Measurements from ENCODE around the gene THTPA. TPM values are rescaled to one million over a fixed set of nuclear protein-coding genes. Genes with fewer than 3 reads are reported as not detected.
A peak's percentile ranks its signal among the peaks of the same experiment; 100 is the strongest.

THTPA gene
- total and polyA plus RNA-seq, 9 of the 15 experiments (the other 6 are each of a cell fraction or from before 2014, with no cell fraction given): 2.4 to 8.7 (median 5.2) TPM

GRCh38 chr14:23570806-23571483 lies 14.9 kb downstream of the THTPA start:
- Histone ChIP-seq H3K27me3 (ENCODE audit: control insufficient read depth in 2 of 2, insufficient read depth in 2 of 2, low read length in 2 of 2) (no peaks in the 10 kb centered on the region), H3K9me1 (ENCODE audit: control insufficient read depth, insufficient read depth, low read length) (no peaks in the 10 kb centered on the region), H3K27ac (ENCODE audit: extremely low read depth, low read depth, low read length) (no peak overlapping the region), H3K79me2 (ENCODE audit: control insufficient read depth, insufficient read depth, low read length) (peaks cover 10% of the 10 kb centered on the region; the same call in 2 of the 3 replicates), H4K20me1 (replicated peaks; ENCODE audit: control insufficient read depth, insufficient read depth, low read length) (no peaks in the 10 kb centered on the region), H3K4me3 (no peak overlapping the region), H3K4me1 (replicated peaks in 1 of 2; ENCODE audit: control insufficient read depth in 2 of 2, insufficient read depth in 2 of 2, low read length in 2 of 2) (peaks cover 12 to 35% of the 10 kb centered on the region in 2 experiments; a peak in 4 of 5 replicates), H3K9ac (ENCODE audit: insufficient read depth in 1 of 2, low read depth in 2 of 2, low read length in 2 of 2) (no peak overlapping the region; a peak in 1 of 4 replicates), H2AFZ (ENCODE audit: low read depth, low read length) (no peak overlapping the region), H3K4me2 (ENCODE audit: insufficient read depth, low read length) (no peak overlapping the region), H3K9me3 (replicated peaks; ENCODE audit: control insufficient read depth, insufficient read depth, low read depth, low read length) (no peaks in the 10 kb centered on the region; the same call in 1 of the 2 replicates), H3K36me3 (ENCODE audit: control insufficient read depth, insufficient read depth, low read length) (peaks cover 4% of the 10 kb centered on the region; the same call in 1 of the 3 replicates)
- intact Hi-C loops (cut with micrococcal nuclease): no loop called here
- BruUV-seq (replicated peaks): no TSS peak
- DNase-seq (ENCODE audit: extremely low read depth in 1 of 4, low spot score in 3 of 4) (no peak), FAIRE-seq (no peak), ATAC-seq (no peak)
- POLR2A ChIA-PET: no interaction called here
- in situ Hi-C loops (cut with MboI): no loop called here
- CTCF ChIA-PET (ENCODE audit: low intra/inter-chr PET ratio): no interaction called here
- 49% methylated on average over 10 of the region's 23 CpGs for WGBS (ENCODE audit: insufficient coverage, low coverage, missing lambda C conversion rate)
- TF ChIP-seq, protein P1, sequence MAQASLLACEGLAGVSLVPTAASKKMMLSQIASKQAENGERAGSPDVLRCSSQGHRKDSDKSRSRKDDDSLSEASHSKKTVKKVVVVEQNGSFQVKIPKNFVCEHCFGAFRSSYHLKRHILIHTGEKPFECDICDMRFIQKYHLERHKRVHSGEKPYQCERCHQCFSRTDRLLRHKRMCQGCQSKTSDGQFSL (CRISPR knock-in tag; IDR thresholded peaks at IDR 0.05): peak; percentile 77; the same call in 1 of the 2 replicates
- TF ChIP-seq, protein P1 (tag; IDR thresholded peaks at IDR 0.05): no peak
- TF ChIP-seq, protein P2, sequence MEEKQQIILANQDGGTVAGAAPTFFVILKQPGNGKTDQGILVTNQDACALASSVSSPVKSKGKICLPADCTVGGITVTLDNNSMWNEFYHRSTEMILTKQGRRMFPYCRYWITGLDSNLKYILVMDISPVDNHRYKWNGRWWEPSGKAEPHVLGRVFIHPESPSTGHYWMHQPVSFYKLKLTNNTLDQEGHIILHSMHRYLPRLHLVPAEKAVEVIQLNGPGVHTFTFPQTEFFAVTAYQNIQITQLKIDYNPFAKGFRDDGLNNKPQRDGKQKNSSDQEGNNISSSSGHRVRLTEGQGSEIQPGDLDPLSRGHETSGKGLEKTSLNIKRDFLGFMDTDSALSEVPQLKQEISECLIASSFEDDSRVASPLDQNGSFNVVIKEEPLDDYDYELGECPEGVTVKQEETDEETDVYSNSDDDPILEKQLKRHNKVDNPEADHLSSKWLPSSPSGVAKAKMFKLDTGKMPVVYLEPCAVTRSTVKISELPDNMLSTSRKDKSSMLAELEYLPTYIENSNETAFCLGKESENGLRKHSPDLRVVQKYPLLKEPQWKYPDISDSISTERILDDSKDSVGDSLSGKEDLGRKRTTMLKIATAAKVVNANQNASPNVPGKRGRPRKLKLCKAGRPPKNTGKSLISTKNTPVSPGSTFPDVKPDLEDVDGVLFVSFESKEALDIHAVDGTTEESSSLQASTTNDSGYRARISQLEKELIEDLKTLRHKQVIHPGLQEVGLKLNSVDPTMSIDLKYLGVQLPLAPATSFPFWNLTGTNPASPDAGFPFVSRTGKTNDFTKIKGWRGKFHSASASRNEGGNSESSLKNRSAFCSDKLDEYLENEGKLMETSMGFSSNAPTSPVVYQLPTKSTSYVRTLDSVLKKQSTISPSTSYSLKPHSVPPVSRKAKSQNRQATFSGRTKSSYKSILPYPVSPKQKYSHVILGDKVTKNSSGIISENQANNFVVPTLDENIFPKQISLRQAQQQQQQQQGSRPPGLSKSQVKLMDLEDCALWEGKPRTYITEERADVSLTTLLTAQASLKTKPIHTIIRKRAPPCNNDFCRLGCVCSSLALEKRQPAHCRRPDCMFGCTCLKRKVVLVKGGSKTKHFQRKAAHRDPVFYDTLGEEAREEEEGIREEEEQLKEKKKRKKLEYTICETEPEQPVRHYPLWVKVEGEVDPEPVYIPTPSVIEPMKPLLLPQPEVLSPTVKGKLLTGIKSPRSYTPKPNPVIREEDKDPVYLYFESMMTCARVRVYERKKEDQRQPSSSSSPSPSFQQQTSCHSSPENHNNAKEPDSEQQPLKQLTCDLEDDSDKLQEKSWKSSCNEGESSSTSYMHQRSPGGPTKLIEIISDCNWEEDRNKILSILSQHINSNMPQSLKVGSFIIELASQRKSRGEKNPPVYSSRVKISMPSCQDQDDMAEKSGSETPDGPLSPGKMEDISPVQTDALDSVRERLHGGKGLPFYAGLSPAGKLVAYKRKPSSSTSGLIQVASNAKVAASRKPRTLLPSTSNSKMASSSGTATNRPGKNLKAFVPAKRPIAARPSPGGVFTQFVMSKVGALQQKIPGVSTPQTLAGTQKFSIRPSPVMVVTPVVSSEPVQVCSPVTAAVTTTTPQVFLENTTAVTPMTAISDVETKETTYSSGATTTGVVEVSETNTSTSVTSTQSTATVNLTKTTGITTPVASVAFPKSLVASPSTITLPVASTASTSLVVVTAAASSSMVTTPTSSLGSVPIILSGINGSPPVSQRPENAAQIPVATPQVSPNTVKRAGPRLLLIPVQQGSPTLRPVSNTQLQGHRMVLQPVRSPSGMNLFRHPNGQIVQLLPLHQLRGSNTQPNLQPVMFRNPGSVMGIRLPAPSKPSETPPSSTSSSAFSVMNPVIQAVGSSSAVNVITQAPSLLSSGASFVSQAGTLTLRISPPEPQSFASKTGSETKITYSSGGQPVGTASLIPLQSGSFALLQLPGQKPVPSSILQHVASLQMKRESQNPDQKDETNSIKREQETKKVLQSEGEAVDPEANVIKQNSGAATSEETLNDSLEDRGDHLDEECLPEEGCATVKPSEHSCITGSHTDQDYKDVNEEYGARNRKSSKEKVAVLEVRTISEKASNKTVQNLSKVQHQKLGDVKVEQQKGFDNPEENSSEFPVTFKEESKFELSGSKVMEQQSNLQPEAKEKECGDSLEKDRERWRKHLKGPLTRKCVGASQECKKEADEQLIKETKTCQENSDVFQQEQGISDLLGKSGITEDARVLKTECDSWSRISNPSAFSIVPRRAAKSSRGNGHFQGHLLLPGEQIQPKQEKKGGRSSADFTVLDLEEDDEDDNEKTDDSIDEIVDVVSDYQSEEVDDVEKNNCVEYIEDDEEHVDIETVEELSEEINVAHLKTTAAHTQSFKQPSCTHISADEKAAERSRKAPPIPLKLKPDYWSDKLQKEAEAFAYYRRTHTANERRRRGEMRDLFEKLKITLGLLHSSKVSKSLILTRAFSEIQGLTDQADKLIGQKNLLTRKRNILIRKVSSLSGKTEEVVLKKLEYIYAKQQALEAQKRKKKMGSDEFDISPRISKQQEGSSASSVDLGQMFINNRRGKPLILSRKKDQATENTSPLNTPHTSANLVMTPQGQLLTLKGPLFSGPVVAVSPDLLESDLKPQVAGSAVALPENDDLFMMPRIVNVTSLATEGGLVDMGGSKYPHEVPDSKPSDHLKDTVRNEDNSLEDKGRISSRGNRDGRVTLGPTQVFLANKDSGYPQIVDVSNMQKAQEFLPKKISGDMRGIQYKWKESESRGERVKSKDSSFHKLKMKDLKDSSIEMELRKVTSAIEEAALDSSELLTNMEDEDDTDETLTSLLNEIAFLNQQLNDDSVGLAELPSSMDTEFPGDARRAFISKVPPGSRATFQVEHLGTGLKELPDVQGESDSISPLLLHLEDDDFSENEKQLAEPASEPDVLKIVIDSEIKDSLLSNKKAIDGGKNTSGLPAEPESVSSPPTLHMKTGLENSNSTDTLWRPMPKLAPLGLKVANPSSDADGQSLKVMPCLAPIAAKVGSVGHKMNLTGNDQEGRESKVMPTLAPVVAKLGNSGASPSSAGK (IDR thresholded peaks at IDR 0.05): no peak
